HepG2 (cell line): ENCODE results near the gene LTA4H. TPM values are rescaled to one million over a fixed set of nuclear protein-coding genes. Genes with fewer than 3 reads are reported as not detected.
A peak's percentile ranks its signal among the peaks of the same experiment; 100 is the strongest.

Experiments
- ATF7 ChIP-seq, 2 experiments: fragments of 450-650 bp in 1 of 2; sonication (generic) in 1 of 2; formaldehyde crosslinking in 1 of 2; IDR thresholded peaks; 2 replicates each; pipeline versions ENCODE4 v1.4.0 to v1.6.1; 2016 to 2020; ENCODE audit warnings: antibody characterized with exemption in 1 of 2, mild to moderate bottlenecking in 1 of 2, missing genetic modification reagents in 1 of 2
- BATF2 ChIP-seq: sonication (generic); formaldehyde crosslinking; IDR thresholded peaks from 2 replicates; pipeline ENCODE4 v1.8.0; 2022; ENCODE audit warnings: mild to moderate bottlenecking, missing genetic modification reagents, moderate library complexity
- CENPBD1 ChIP-seq: sonication (generic); formaldehyde crosslinking; IDR thresholded peaks from 2 replicates; pipeline ENCODE4 v1.8.0; 2022; ENCODE audit warnings: missing genetic modification reagents, low read depth, mild to moderate bottlenecking, borderline replicate concordance
- ETV5 ChIP-seq: IDR thresholded peaks from 2 replicates; pipeline ENCODE4 v1.6.1; 2018; ENCODE audit warnings: missing biosample characterization, missing genetic modification reagents, inconsistent platforms, borderline replicate concordance
- FOXK2 ChIP-seq: fragments of 450-650 bp; IDR thresholded peaks from 2 replicates; pipeline ENCODE4 v1.6.1; 2016
- GRHL1 ChIP-seq: sonication (generic); formaldehyde crosslinking; conservative IDR thresholded peaks from 2 replicates; pipeline ENCODE4 v1.8.0; 2022; ENCODE audit warnings: missing genetic modification reagents
- JUN ChIP-seq: sonication (generic); formaldehyde crosslinking; IDR thresholded peaks from 2 replicates; pipeline ENCODE4 v1.4.0; 2020; ENCODE audit warnings: mild to moderate bottlenecking, missing genetic modification reagents
- KDM6A ChIP-seq: IDR thresholded peaks from 2 replicates; pipeline ENCODE4 v1.6.1; 2016; ENCODE audit warnings: low read depth
- MXD4 ChIP-seq: IDR thresholded peaks from 2 replicates; pipeline ENCODE4 v1.6.1; 2016; ENCODE audit warnings: mild to moderate bottlenecking, missing biosample characterization, missing genetic modification reagents
- NCOA5 ChIP-seq: sonication (generic); formaldehyde crosslinking; IDR thresholded peaks from 2 replicates; pipeline ENCODE4 v1.4.0; 2020; ENCODE audit warnings: missing genetic modification reagents
- PPARG ChIP-seq: conservative IDR thresholded peaks from 2 replicates; pipeline ENCODE4 v1.6.1; 2016; ENCODE audit warnings: missing biosample characterization, missing genetic modification reagents
- TBX2 ChIP-seq: sonication (generic); formaldehyde crosslinking; IDR thresholded peaks from 2 replicates; pipeline ENCODE4 v1.5.0; 2020; ENCODE audit warnings: missing genetic modification reagents, mild to moderate bottlenecking, borderline replicate concordance
- TCF7 ChIP-seq: sonication (generic); IDR thresholded peaks from 2 replicates; pipeline ENCODE4 v1.6.1; 2016; ENCODE audit warnings: antibody characterized with exemption, low read depth
- THRA ChIP-seq: sonication (generic); formaldehyde crosslinking; IDR thresholded peaks from 2 replicates; pipeline ENCODE4 v1.4.0; 2020; ENCODE audit warnings: missing genetic modification reagents, borderline replicate concordance
- ZNF101 ChIP-seq: sonication (generic); formaldehyde crosslinking; IDR thresholded peaks from 2 replicates; pipeline ENCODE4 v1.4.0; 2020; ENCODE audit warnings: mild to moderate bottlenecking, low read depth, missing genetic modification reagents, borderline replicate concordance
- ZNF296 ChIP-seq: sonication (generic); formaldehyde crosslinking; conservative IDR thresholded peaks from 2 replicates; pipeline ENCODE4 v1.5.0; 2020; ENCODE audit warnings: mild to moderate bottlenecking, missing genetic modification reagents
- ZNF33B ChIP-seq: sonication (generic); formaldehyde crosslinking; IDR thresholded peaks from 2 replicates; pipeline ENCODE4 v1.5.1; 2020; ENCODE audit warnings: mild to moderate bottlenecking, missing genetic modification reagents
- ZNF605 ChIP-seq: sonication (generic); formaldehyde crosslinking; IDR thresholded peaks from 2 replicates; pipeline ENCODE4 v1.8.0; 2022; ENCODE audit warnings: mild to moderate bottlenecking, missing genetic modification reagents
- ZNF609 ChIP-seq: sonication (generic); formaldehyde crosslinking; IDR thresholded peaks from 2 replicates; pipeline ENCODE4 v1.4.0; 2020; ENCODE audit warnings: mild to moderate bottlenecking, missing genetic modification reagents, borderline replicate concordance
- ZNF784 ChIP-seq: sonication (generic); formaldehyde crosslinking; IDR thresholded peaks from 2 replicates; pipeline ENCODE4 v1.5.1; 2020; ENCODE audit warnings: missing genetic modification reagents, mild to moderate bottlenecking, borderline replicate concordance
- ZSCAN25 ChIP-seq: sonication (generic); formaldehyde crosslinking; IDR thresholded peaks from 2 replicates; pipeline ENCODE4 v1.8.0; 2022; ENCODE audit warnings: mild to moderate bottlenecking, missing genetic modification reagents
- polyA plus RNA-seq, 8 experiments: library from polyadenylated mRNA; depleted of rRNA in 3 of 8; stranded (reverse) in 7 of 8; unstranded in 1 of 8; fragments of >200 nt; fragmentation: Illumina TruSeq in 4 of 8; extraction: Trizol in 4 of 8; gene quantifications; 2 replicates each; pipeline versions ENCODE4 v1.2.1 to v1.2.3, GENCODE V29; 2011 to 2016; ENCODE audit warnings: low read depth in 4 of 8, missing spikeins in 1 of 8, mixed read lengths in 1 of 8; ENCODE audit not compliant: insufficient read depth in 1 of 8
- total RNA-seq, 5 experiments: library from RNA; depleted of rRNA; stranded (reverse); fragments of >200 nt; fragmentation: Illumina TruSeq; extraction: Trizol; gene quantifications; 2 replicates each; pipeline ENCODE4 v1.2.3, GENCODE V29; 2016; ENCODE audit warnings: low read depth in 1 of 5

Gene LTA4H
- total and polyA plus RNA-seq, 2 of the 13 experiments (the other 11 are each of a cell fraction or from before 2014, with no cell fraction given) = 87.5 to 90.4 TPM

- TF ChIP-seq FOXK2 = peak; percentile 64; the same call in 1 of the 2 replicates
- no peak for TF ChIP-seq ZSCAN25 (CRISPR knock-in tag)
- TF ChIP-seq GRHL1 (CRISPR knock-in tag) = no peak
- peak; percentile 76 for TF ChIP-seq PPARG (CRISPR knock-in tag)
- TF ChIP-seq JUN (CRISPR knock-in tag) = peak; percentile 54; the same call in 1 of the 2 replicates
- no peak for TF ChIP-seq NCOA5 (CRISPR knock-in tag)
- TF ChIP-seq ZNF296 (CRISPR knock-in tag) = no peak
- TF ChIP-seq ZNF784 (CRISPR knock-in tag) = no peak
- no peak for TF ChIP-seq CENPBD1
- TF ChIP-seq MXD4 = peak; percentile 66; the same call in 1 of the 2 replicates
- TF ChIP-seq KDM6A (CRISPR knock-in tag) = peak; percentile 94
- peak; percentile 73; the same call in 1 of the 2 replicates for TF ChIP-seq THRA (CRISPR knock-in tag)
- peak; percentile 80; the same call in 1 of the 2 replicates for TF ChIP-seq TBX2 (CRISPR knock-in tag)
- no peak for TF ChIP-seq ZNF33B (CRISPR knock-in tag)
- TF ChIP-seq ETV5 (CRISPR knock-in tag) = peak; percentile 69; the same call in 1 of the 2 replicates
- peak; percentile 93 for TF ChIP-seq TCF7
- no peak for TF ChIP-seq ATF7 (IDR thresholded peaks at IDR 0.05)
- no peak for TF ChIP-seq ATF7 (CRISPR knock-in tag; IDR thresholded peaks at IDR 0.05)
- no peak for TF ChIP-seq ZNF101
- TF ChIP-seq ZNF609 (CRISPR knock-in tag) = peak; percentile 99
- TF ChIP-seq ZNF605 (CRISPR knock-in tag) = no peak
- TF ChIP-seq BATF2 (CRISPR knock-in tag) = no peak
Measured at GRCh38 chr12:95974358-95974757, 61.0 kb downstream of the LTA4H start (continued).
